Glutamatergic neuron (in vitro differentiated cells): ENCODE results near the gene FNDC3B. TPM values are rescaled to one million over a fixed set of nuclear protein-coding genes. Genes with fewer than 3 reads are reported as not detected.

ENCODE experiments used
- DNase-seq: peaks from one replicate; pipeline ENCODE4 v3.0.0; 2022
- H3K27ac Mint-ChIP-seq: one replicate; pipeline ENCODE4 v1.8.0; 2020; ENCODE audit warnings: mild to moderate bottlenecking, mixed read lengths, inconsistent platforms; ENCODE audit not compliant: unreplicated experiment
- H3K27me3 Mint-ChIP-seq: one replicate; pipeline ENCODE4 v1.8.0; 2020; ENCODE audit warnings: mild to moderate bottlenecking, moderate library complexity, mixed read lengths, inconsistent platforms; ENCODE audit not compliant: unreplicated experiment
- H3K36me3 Mint-ChIP-seq: one replicate; pipeline ENCODE4 v1.8.0; 2020; ENCODE audit warnings: mild to moderate bottlenecking, mixed read lengths, inconsistent platforms; ENCODE audit not compliant: unreplicated experiment
- H3K4me1 Mint-ChIP-seq: one replicate; pipeline ENCODE4 v1.8.0; 2020; ENCODE audit warnings: mild to moderate bottlenecking, low read depth, mixed read lengths, inconsistent platforms; ENCODE audit not compliant: unreplicated experiment
- H3K4me3 Mint-ChIP-seq: one replicate; pipeline ENCODE4 v1.8.0; 2020; ENCODE audit warnings: mild to moderate bottlenecking, mixed read lengths, inconsistent platforms; ENCODE audit not compliant: unreplicated experiment
- H3K9me3 Mint-ChIP-seq: one replicate; pipeline ENCODE4 v1.8.0; 2020; ENCODE audit warnings: mild to moderate bottlenecking, moderate library complexity, mixed read lengths, inconsistent platforms; ENCODE audit not compliant: unreplicated experiment
- total RNA-seq: library from RNA; stranded (reverse); fragmentation: NEBNext Ultra II Directional; extraction: Animal tissue kit (Norgen Biotek cat#: 25700); gene quantifications from one replicate; pipeline ENCODE4 v1.2.1, GENCODE V29; 2021; ENCODE audit not compliant: unreplicated experiment
- TF ChIP-seq, protein P1 (sequence below): fragments of 200-600 bp; sonication (generic); IDR thresholded peaks from one replicate; pipeline ENCODE4 v1.5.0; 2021; ENCODE audit not compliant: partially characterized antibody, unreplicated experiment

The FNDC3B gene
- total RNA-seq, 1 donor from 2014 or later, result 11.7 TPM

DNA sequence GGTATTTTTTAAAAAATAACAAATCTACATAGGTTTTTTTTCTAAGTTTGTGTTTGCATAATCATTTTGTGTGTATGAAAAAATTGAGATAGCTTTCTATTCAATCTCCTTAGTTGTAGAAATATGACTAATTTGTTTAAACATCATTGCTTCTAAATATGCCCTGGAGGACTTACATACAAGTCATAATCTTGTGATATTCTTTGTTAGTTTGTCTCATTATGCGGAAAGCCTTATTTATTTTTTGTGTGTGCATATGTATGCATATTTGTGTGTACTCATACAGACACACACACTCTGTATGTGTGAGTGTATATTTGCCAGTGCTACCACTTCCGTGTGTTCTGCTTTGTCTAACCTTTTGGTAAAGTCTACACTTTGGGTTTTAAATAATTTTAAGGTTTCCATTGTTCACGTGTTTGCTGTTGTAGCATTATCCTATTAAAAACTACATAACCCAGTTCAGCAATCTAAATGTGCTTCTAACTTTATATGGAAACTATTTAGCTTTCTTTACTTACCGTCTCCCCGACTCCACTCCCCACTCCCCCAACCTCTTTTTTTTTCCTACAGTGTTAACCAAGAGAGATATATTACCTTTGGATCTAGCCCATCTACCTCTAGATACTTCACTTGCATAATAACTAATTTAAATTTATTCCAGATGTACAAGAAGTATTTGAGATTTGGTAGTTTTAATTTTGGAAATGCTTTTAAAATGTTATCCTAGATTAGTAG lies 111.7 kb downstream of the FNDC3B start:
- Mint-ChIP-seq H3K27ac (no peak overlapping the region), H3K4me1 (peaks cover 8% of the 10 kb centered on the region), H3K27me3 (no peaks in the 10 kb centered on the region), H3K36me3 (no peaks in the 10 kb centered on the region), H3K4me3 (no peak overlapping the region), H3K9me3 (peaks cover 3% of the 10 kb centered on the region)
- no peak for DNase-seq
- TF ChIP-seq, protein P1, sequence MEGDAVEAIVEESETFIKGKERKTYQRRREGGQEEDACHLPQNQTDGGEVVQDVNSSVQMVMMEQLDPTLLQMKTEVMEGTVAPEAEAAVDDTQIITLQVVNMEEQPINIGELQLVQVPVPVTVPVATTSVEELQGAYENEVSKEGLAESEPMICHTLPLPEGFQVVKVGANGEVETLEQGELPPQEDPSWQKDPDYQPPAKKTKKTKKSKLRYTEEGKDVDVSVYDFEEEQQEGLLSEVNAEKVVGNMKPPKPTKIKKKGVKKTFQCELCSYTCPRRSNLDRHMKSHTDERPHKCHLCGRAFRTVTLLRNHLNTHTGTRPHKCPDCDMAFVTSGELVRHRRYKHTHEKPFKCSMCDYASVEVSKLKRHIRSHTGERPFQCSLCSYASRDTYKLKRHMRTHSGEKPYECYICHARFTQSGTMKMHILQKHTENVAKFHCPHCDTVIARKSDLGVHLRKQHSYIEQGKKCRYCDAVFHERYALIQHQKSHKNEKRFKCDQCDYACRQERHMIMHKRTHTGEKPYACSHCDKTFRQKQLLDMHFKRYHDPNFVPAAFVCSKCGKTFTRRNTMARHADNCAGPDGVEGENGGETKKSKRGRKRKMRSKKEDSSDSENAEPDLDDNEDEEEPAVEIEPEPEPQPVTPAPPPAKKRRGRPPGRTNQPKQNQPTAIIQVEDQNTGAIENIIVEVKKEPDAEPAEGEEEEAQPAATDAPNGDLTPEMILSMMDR, result no peak

DNA sequence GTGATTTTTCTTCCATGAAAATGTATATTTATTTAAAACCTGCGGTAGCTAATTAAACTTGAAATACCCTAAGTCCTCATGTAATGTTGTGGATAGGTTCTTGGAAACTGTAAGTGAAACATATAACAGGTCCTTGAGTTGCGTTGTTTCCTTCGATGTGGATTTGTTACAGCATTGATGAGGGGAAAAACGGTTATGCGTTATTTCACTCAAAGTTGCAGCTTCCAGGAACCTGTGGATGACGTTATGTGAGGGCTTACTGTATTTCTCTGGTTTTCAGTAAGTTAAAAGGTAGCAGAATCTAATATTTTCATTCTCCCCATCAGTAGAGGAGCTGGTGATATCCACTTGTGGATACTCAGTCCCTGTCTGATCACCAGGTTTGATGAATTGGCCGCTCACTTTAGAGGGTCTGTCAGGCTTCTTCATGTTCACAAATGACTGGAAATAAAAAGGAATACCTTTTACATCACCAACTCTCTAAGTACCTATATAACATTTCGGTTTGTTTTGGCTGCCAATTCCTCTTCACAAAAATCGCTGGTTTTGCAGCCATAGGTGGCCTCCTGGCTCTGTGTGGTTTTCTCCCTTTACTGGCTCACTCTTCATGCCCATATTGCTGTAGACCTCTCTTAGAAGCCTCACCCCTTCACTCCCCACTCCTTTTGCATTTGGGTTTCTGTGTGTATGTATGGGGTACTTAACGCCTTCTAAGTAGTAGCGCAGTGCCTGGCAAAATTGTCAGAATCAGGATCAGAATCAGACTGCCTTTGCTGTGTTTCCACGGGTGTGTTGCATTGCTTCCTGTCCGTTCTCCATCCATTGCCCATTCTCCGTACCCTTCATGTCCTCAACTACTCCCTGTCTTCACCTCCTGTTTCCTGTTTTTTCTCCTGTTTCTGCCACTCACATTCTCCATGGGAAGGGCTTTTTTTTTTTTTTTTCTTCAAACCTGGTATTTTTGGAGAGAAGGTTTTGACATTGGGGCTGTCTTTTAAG lies 112.6 kb downstream of the FNDC3B start:
- no peaks in the 10 kb centered on the region for H3K27me3 Mint-ChIP-seq
- H3K4me1 Mint-ChIP-seq, result peaks cover 9% of the 10 kb centered on the region
- TF ChIP-seq, protein P1, result no peak
- no peak overlapping the region for H3K4me3 Mint-ChIP-seq
- DNase-seq, result no peak
- no peak overlapping the region for H3K27ac Mint-ChIP-seq
- peaks cover 3% of the 10 kb centered on the region for H3K9me3 Mint-ChIP-seq
- no peaks in the 10 kb centered on the region for H3K36me3 Mint-ChIP-seq

DNA sequence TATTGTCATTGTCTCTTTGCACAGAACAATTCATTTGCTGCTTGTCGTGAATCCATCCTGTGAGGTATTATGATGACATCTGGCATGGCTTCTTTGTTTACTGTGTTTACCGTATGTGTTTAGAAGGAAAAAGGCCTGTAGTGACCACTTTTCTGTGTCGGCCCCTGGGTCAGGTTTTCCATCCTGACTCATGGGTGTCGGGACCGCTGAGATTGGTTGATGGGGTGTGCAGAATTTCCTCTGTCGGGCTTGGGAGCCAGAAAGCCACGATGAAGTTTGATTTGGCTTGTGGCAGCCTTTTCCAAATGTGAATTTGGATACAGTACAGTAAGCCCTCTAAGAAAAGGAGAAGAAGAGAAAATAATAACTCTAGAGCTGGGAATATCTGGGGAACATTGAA lies 113.5 kb downstream of the FNDC3B start:
- peak overlapping the region; percentile 13 for H3K27ac Mint-ChIP-seq
- TF ChIP-seq, protein P1, result no peak
- peak overlapping the region; percentile 1 for H3K4me3 Mint-ChIP-seq
- no peak for DNase-seq
- no peaks in the 10 kb centered on the region for H3K27me3 Mint-ChIP-seq
- peaks cover 3% of the 10 kb centered on the region for H3K9me3 Mint-ChIP-seq
- peaks cover 9% of the 10 kb centered on the region for H3K4me1 Mint-ChIP-seq
- H3K36me3 Mint-ChIP-seq, result no peaks in the 10 kb centered on the region

DNA sequence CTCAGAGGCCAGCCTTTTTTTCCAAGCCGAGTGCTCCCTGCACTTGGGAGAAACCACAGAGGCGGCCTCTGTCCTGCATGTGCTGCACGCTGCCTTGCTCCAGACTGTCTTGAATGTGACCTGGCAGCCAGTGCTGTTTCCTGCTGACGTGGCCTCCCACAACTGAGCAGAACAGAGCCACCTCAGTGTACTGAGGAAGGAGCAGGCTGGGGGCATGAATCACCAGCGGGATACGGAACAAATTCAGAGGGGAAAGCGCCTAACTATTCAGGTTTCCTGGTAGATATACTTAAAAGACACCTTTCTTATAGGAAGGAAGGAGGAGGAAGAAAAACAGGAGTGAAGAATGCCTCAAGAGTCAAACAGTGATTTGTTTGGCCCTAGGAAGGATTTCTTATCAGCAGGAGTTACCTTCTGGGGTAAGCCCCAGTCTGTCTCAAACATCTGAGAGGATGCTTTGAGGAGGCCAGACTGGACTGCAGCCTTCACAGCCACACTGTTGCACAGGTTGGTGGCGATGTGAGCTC lies 114.0 kb downstream of the FNDC3B start:
- Mint-ChIP-seq H3K27me3 (no peaks in the 10 kb centered on the region), H3K36me3 (no peaks in the 10 kb centered on the region), H3K9me3 (peaks cover 3% of the 10 kb centered on the region), H3K27ac (peak overlapping the region; percentile 13), H3K4me1 (peaks cover 9% of the 10 kb centered on the region), H3K4me3 (no peak overlapping the region)
- peak; percentile 32 for DNase-seq
- TF ChIP-seq, protein P1, result no peak
